HS-27A (cell line): ENCODE results near the gene STBD1.
"Not testable (repeated sequence)": the region's sequence is repeated elsewhere in the genome, so short reads cannot be mapped to it uniquely, and the experiment has no call there.

Experiments used
- DNase-seq: peaks from one replicate; pipeline ENCODE4 v3.0.0-alpha.2; 2012; ENCODE audit warnings: low read depth, missing footprints

Gene STBD1

DNA sequence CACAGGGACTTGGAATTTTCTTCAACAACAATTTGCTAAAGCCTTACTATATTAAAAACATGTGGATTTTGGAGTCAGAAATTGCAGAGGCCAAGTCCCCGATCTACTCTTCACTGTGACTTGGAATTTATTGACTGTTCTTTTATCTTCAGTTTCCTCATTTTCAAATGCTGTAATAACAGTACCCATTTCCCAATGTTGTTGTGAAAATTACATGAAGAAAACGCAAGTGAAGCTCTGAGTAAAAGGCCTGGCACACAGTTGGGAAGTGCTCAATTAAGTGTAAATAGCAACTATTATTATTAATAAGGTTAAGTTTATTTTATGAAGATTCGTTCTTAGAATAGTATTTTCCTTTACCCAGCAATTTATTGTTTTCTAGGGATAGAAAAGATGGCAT lies 15.7 kb downstream of the STBD1 start:
- DNase-seq = no peak

DNA sequence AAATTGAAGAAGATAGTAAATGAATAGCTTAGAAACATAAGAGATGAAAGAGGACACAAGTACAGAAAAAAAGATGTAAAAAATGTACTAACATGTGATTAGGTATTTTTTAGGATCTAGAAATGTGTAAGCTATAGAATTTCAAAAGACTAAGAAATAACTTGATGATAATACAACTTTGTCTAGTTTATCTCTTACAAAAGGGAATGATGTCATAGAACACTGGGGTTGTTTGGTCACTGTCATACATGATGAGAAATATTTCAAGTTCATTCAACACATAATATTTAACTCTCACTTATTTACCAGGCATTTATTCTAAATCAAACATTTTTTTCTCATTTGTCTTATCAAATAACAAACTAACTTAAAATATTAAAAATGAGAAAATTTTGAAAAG lies 18.5 kb downstream of the STBD1 start:
- DNase-seq = no peak

DNA sequence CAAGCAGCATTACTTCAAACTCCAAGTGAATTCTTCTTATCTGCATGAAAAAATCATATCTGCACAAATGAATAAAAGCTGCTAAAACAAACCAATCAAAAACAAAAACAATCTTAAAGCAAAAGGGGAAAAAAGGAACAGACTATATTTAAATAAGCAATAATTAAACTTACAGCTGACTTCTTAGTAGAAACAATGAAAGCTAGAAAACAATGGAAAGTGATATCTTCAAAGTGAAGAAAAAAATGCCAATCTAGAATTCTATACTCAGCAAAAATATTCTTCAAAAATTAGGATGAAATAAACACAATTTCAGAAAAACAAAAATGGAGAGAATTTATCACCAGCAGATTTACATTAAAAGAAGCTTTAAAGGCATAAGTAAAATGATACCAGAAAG lies 20.0 kb downstream of the STBD1 start:
- DNase-seq = no peak

DNA sequence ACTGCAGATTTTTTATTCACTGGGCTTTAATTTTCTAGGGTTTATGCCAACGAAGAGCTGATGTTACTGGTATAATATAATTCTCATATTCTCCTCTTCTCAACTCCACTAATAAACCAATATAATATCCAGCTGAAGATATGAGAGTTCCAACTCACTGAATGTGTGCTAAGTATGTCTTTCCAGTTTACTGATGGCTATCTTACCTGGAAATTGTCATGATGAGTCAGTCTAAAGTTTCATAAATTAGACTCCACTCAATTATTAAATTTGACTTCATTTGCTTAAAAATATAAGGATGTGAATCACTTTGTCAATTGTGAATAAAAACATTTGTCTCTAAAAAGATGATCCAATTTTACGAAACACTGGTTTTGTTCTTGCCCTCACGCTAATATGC lies 28.4 kb downstream of the STBD1 start:
- DNase-seq = no peak

DNA sequence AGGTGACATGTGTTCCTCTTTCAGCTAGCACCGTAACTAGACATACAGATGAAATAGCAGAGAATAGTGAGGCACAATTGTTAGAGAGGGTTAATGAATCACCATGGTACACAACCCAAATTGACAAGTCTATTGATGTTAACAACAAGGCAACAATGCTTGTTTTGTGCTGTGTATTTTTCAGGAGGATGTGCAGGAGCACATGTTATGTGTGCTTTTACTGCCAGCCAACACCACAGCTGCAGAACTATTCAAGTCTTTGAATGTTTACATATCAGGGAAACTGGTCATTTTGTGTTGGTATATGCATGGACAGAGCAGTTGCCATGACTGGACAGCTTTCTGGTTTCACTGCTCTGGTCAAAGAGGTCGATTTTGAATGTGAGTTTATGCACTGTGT lies 32.8 kb downstream of the STBD1 start:
- no peak for DNase-seq

- DNase-seq = no peak
These were observed 34.5 kb downstream of the STBD1 start for GRCh38 chr4:76341063-76341462.

DNA sequence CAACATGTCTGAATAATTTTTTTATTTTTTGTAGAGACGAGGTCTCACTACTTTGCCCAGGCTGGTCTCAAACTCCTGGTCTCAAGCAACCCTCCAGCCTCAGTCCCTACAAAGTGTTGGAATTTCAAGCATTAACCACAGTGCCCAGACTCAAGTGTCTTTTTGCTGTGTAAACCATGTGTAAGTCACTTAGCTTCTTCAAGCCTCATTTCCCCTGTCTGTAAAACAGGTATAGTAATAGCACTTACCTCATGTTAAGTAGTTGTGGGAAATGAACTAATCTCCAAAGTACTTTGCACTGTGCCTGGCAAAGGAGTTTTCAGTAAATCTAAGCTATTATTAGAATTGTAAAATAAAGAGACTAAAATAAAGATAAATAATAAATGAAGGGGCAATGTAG lies 35.7 kb downstream of the STBD1 start:
- DNase-seq = no peak

DNA sequence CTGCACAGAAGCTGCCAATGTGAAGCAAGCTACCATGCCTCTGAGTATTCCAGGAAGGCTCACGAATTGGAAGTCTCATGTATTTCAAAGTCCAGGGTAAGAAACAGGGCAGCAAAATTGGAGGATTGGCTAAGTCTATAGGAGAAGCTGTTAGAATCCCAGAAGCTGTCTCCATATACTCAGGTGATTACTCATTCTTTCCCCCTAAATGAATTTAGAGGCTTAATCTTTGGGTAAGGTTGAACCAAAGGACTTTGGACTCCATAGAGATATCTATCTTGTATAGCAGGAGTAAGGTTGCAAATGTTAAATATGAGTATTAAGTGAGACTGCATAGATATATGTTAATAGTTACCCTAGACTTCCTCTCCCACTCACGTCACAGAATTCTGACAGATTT lies 36.3 kb downstream of the STBD1 start:
- DNase-seq = no peak

DNA sequence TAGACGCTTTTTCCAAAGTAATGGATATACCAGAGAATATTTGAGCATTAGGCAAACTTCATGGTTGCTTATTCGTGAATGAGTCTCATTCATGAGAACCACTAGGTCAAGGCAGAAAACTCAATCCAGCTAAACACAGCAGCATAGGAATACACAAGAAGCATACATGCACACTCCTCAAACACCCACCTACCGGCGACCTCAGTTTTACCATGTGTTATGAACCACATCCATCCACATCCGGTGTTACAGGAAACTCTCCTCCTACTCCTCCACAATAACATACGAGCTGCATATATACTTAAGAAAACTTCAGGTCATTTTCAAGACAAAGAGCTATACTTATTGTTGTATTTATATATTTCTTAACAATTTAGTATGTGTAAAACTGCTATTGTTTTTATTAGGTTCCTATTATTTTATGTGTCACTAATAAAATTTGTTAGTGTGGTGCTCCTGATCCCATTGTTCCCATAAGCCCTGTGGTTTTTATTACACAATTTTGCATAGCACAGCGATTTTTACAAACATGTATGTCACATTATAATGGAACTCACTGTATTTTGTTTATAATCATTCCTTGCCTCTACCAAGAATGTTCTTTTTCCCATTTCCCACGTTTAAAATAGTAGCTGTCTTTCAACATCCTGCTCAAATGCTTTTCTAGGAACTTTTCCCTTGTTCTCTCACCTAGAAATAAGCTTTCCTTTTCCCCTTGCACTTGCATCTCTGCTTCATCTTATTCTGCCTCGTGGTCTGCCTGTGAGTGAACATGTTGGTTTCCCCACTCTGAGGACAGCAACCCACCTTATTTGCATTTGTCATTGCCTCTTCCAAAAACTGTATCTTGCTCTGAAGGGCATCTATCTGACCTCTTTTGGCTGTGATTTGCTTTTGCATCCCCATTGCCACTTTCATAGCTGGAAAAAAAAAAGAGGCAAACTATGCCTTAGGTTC lies 48.3 kb downstream of the STBD1 start:
- DNase-seq = no peak

GRCh38 chr4:76357981-76358380 lies 51.4 kb downstream of the STBD1 start:
- no peak for DNase-seq

GRCh38 chr4:76359881-76360466 lies 53.4 kb downstream of the STBD1 start:
- not testable (repeated sequence) for DNase-seq
